GM19463 (cell line): Measurements from ENCODE around the gene RAB28.
"Not testable (repeated sequence)": the region's sequence is repeated elsewhere in the genome, so short reads cannot be mapped to it uniquely, and the experiment has no call there.

Experiments
- ATAC-seq: cut with Tn5 transposase; IDR thresholded peaks from one replicate; pipeline ENCODE4 v1.9.1; 2021; ENCODE audit warnings: mild to moderate bottlenecking, moderate library complexity; ENCODE audit not compliant: unreplicated experiment

RAB28 gene

DNA sequence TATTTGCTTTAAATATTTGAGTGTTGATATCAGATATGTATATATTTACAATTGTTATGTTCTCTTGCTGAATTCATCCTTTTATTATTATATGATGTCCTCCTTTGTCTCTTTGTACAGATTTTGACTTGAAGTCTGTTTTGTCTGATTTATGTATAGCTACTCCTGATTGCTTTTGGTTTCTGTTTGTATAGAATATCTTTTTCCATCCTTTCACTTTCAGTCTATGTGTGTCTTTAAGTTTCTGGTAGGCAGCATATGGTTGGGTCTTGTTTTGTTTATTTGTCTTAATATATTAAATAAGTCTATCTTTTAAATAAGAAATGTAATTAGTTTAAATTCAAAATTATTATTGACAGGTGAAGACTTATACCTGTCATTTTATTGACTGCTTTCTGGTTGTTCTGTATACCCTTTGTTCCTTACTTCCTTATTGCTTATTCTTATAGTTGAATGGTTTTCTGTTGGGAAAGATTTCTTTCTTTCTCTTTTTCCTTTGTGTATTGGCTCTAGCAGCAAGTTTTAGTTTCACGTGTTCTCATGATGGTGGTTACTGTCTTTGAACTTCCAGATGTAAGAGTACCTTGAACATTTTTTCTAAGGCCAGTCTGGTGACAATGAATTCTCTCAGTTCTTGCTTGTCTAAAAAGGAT, 31.1 kb downstream of the RAB28 start:
- ATAC-seq = no peak

DNA sequence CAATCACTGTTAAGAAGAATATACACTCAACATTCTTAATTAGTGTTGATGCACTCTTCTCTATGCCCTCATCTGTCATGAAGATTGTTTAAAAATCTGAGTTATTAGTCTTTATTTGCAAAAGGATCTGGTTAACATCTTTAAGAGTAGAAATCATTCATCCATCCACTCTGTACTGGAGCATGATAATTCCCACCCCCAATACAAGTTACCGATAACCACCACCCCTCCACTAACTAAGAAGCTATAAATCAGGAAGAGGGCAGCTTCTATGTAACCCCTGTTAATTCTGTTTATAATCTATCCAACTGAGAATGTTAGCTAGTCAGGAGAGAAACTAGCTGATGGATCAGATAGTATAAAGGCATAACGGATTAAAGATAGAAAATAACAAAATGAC, 34.5 kb downstream of the RAB28 start:
- ATAC-seq = no peak

DNA sequence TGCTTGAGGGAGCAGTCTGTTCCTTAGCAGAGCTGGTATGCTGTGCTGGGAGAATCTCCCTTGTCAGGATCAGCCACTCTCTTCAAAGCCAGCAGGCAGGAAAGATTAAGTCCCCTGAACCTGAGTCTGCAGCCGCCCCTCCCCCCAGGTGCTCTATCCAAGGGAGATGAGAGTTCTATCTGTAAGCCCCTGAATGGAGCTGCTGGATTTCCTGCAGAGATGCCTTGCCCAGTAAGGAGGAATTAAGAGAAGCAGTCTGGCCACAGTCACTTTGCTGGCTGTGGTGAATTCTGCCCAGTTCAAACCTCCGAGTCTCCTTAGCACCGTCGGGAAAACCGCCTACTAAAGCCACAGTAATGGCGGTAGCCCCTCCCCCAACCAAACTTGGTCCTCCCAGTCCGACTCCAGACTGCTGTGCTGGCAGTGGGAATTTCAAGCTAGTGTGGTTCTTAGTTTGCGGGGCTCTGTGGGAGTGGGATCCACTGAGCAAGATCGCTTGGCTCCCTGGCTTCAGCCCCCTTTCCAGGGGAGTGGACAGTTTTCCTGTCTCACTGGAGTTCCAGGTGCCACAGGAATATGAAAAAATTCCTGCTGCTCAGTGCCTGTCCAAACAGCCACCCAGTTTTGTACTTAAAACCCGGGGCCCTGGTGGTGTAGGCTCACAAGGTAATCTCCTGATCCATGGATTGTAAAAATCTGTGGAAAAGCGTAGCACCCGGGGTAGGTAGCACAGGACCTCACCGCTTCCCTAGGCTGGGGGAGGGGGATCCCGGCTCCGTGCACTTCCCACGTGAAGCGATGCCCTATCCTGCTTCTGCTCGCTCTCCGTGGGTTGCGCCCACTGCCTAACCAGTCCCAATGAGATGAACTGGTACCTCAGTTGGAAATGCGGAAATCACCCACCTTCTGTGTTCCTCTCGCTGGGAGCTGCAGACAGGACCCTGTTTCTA, 38.0 kb downstream of the RAB28 start:
- no peak for ATAC-seq

DNA sequence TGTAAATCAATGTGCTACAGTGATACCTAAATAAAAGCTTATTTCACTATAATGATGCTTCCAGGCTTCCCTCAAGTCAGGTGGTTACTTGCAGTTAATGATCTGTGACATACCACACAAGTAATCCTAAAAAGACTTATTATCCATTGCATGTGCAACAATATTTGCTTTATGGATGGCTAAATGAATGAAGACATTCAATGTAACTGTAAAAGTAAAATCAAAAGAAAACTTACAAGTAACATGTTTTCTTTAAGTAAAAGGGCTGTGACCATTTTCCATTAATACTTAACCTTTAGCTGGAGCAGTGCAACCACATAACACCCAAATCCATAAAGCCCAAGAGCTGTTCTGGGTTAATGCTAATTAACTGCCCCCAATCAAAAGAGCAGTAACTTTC, 42.6 kb downstream of the RAB28 start:
- ATAC-seq = no peak

DNA sequence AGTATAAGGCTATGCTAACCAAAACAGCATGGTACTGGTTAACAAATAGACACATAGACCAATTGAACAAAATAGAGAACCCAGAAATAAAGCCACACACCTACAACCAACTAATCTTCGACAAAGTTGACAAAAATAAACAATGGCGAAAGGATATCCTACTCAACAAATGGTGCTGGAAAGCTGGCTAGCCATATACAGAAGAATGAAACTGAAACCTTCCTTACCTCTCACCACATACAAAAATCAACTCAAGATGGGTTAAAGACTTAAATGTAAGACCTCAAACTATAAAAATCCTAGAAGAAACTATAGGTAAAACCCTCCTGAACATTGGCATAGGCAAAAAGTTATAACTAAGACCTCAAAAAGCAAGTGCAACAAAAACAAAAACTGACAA, 47.2 kb downstream of the RAB28 start:
- no peak for ATAC-seq

DNA sequence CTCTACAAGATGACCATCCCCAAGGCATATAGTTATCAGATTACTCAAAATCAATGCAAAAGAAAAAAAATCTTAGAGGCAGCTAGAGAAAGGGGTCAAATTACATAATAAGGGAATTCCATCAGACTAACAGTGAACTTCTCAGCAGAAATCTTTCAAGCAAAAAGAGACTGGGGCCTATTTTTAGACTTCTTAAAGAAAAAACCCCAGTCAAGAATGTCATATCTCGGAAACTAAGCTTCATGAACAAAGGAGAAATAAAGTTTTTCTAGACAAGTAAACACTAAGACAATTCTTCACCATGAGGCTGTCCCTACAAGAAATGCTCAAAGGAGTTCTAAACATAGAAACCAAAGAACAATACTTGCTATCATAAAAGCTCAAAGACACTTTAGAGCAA, 51.7 kb downstream of the RAB28 start:
- no peak for ATAC-seq

DNA sequence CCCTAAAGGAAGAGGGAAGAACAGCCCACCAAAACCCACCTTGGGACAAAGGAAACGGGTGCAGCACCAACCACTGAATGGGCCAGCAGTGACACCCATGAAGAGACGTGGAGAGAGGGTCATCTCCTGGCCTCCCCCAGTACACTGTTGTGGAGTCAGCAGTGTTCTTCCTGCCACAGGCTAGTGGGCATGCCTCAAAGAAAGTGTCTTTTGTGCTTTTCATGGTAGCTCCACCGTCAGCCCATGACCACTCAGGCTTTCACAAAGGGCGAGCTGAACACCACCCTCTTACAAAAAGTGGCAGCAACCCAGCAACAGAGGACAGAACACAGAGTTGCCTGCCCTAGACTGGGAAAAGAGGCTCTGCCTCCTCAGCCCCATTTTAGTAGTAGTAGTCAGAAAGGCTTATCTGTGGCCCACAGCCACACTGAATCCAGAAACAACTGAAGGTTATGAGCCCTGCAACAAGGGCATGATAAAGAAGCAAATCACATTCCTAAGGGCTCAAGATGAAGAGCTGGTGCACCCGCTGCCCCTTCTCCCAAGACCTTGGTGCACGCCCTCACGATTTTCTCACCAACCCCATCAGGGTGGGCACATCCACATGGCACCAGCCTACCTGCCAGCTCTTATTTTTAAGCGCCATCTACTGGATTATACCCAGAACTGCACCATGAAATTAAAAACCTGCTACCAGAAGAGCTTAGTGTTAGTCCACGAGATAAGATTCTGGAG, 53.1 kb downstream of the RAB28 start:
- ATAC-seq = no peak

DNA sequence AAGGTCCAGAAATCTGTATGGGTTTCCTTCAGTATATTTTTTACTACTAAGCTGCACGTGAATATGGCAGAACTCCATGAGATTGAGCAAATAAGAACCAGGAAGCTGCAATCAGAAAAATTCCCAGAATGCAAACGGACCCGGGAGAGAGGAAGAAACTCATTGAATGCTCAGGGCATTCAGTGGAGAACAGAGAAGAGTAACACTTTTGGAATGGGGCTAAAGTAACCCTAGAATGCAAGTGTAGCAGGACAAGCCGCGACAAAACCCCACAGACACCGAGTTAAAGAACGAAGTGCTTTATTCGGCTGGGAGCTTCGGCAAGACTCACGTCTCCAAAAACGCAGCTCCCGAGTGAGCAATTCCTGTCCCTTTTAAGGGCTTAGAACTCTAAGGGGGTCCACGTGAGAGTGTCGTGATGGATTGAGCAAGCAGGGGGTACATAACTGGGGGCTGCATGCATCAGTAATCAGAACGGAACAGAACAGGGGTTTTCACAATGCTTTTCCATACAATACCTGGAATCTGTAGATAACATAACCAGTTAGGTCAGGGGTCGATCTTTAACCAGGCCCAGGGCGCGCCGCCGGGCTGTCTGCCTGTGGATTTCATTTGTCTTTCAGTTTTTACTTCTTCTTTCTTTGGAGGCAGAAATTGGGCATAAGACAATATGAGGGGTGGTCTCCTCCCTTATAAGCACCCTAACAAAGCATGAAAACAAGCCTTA, 56.4 kb downstream of the RAB28 start:
- ATAC-seq = no peak

DNA sequence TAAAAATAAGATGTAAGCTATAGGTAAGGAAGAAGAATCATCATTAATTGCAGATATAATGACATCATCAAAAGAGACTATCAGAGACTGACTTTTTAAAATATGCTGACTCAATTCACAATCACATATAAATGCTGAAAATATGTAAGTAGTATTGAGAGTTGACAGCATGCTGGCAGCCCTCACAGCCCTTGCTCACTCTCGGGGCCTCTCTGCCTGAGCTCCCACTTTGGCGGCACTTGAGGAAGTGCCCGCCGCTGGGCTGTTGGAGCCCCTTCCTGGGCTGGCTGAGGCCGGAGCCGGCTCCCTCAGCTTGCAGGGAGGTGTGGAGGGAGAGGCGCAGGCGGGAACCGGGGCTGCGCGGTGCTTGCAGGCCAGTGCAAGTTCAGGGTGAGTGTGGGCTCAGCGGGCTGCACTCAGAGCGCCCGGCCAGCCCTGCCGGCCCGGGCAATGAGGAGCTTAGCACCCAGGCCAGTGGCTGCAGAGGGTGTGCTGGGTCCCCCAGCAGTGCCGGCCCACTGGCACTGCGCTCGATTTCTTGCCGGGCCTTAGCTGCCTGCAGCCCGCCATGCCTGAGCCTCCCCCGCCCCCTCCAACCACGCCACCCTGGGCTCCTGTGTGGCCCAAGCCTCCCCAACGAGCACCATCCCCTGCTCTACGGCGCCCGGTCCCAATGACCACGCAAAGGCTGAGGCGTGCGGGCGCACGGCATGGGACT, 68.9 kb downstream of the RAB28 start:
- ATAC-seq = peak; percentile 33

DNA sequence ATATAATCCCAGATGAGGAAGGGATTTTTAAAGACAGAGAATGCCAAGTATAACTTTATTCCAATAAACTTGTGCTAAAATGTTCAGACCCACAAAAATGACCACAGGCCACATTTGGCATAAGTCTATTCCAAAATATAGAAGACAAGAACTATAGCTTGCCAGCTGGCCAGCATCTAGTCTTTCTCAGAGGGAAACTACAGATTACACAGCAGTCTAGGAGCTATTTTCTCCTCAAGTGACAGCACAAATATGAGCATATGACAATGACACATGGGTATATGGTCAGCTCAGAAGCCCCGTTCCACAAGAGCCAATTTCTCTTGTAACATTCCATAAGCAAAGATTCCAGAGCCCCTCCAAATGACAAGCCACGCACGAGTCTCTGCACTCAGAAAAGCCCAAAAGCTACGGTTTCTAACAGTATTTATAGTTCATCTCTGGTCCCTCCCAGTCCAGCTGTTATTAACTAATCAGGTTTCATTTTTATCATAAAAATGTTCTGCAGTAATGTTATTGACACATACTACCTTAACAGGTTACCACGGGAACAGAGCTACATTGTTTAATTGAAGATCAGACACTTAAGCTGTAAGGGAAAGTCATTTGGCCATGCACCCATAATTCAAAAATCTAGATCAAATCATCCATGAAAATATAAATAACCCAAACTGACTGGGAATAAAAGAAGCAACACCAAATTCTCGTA, 70.3 kb downstream of the RAB28 start:
- no peak for ATAC-seq

DNA sequence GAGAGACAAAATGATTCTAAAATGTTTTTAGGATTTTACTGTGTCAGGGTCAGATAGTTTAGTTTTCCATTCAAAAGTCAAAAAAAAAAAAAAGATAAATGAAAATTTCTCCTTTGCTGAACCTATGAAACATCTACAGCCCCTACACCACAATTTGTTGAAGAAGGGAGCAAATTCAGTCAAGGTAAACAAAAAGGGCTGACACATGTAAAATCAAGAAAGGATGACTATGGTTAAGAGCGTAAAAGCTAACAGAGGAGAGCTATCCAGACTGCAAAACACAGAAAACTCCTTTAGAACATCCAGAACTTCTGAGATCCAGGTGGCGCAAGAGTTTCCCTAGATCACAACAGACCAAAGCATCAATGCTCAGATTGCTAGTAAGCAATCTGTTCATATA, 72.2 kb downstream of the RAB28 start:
- no peak for ATAC-seq

DNA sequence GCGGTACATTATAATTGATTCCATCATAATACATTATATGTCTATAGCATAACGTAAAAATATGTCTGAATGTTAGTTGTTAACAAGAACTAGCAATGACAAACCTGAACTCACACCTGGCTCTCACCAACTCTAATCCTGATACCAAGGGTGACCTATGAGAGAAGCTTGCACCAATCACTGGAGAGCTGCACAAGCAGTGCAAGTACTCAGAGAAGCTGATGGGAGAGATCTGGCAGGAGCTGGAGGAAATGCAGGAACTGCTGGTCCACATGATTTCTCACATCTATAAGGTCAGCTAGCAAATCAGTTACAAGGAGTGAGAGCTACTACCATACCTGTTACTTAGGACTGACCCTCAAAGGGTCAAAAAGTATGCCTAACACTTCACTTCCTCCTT, 74.8 kb downstream of the RAB28 start:
- ATAC-seq = no peak

DNA sequence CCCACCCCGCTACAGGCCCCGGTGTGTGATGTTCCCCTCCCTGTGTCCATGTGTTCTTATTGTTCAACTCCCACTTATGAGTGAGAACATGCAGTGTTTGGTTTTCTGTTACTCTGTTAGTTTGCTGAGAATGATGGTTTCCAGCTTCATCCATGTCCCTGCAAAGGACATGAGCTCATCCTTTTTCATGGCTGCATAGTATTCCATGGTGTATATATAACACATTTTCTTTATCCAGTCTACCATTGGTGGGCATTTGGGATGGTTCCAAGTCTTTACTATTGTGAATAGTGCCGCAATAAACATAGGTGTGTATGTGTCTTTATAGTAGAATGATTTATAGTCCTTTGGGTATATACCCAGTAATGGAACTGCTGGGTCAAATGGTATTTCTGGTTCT, 78.0 kb downstream of the RAB28 start:
- ATAC-seq = not testable (repeated sequence)

DNA sequence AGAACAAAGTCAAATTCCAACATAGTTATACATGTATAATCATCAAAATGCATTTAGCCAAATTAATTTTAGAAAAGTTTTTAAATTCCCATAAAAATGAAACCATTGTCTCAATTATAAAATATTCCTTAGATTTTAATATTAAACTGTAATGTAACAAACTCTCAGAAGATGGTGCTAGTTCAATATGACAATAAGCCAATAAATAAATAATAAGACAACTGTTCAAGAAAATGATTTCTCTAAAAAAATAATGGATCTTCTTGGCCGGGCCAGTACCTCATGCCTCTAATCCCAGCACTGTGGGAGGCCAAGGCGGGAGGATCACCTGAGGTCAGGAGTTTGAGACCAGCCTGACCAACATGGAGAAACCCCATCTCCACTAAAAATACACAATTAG, 80.3 kb downstream of the RAB28 start:
- no peak for ATAC-seq

DNA sequence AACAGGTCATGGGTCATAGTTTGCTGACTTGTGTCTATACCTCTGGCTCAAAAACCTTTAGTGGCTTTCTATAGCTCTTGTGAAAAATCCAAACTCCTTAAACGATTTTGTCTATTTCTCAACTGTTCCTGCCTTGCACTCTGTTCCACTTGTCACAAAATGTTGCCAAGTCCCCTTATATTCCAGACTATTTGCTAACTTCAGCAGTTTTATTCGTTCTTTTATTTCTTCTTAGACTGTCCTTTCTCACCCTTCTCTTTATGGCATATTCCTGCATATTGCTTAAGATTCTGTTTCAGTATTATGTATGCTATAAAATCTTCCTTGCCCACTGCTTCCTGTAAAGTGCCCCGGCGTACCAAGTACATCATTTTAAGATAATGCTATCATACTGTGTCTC, 80.8 kb downstream of the RAB28 start:
- ATAC-seq = no peak

DNA sequence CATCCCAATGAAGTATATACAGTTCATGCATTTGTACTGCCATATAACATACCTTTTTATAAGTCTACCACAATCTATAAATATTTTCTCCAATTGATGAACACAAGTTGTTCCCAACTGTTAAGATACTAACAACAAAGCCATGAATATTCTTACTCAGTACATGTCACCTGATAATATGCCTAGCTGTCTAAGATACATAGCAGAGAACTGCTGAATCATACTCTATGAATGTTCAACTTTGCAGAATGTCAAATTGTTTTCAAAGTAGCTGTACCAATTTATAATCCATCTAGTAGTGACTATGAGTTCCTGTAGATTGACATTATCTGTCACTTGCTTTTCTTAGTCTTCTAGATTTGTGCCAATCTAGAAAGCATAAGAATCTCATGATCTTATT, 84.9 kb downstream of the RAB28 start:
- no peak for ATAC-seq

DNA sequence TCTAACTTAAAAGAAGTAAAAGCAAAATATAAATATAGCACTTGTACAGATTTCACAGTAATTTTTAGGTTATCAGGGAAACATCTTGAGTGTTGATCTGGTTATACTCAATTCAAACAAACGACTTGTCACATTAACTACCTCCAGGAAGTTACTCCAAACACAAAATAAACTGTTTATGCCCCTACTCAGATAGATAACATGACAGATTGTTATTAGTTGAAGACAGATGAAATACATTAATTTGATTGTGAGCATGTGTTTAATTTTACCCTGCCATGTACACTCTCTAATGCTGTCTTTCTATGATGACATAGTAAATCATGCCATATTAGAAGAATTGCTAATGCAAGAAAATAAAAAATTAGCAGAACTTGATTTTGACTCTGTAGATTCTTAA, 88.0 kb downstream of the RAB28 start:
- no peak for ATAC-seq

DNA sequence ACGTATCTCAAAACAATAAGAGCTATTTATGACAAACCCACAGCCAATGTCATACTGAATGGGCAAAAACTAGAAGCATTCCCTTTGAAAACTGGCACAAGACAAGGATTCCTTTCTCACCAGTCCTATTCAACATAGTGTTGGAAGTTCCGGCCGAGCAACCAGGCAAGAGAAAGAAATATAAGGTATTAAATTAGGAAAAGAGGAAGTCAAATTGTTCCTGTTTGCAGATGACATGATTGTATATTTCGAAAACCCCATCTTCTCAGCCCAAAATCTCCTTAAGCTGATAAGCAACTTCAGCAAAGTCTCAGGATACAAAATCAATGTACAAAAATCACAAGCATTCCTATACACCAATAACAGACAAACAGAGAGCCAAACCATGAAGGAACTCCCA, 94.2 kb downstream of the RAB28 start:
- not testable (repeated sequence) for ATAC-seq

DNA sequence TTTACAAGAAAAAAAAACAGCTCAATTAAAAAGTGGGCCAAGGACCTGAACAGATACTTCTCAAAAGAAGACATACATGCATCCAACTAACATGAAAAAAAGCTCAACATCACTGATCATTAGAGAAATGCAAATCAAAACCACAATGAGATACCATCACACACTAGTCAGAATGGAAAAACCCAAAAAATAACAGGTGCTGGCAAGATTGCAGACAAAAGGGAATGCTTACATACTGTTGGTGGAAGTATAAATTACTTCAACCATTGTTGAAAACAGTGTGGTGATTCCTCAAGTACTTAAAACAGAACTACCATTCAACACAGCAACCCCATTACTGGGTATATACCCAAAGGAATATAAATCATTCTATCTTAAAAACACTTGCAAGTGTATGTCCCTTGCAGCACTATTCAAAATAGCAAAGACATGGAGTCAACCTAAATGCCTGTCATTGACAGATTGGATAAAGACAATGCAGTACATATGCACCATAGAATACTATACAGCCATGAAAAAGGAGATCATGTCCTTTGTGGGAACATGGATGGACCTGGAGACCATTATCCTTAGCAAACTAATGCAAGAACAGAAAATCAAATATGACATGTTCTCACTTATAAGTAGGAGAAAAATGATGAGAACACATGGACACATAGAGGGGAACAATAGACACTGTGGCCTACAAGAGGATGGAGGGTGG, 97.6 kb downstream of the RAB28 start:
- peak; percentile 94 for ATAC-seq
